Subcutaneous abdominal adipose tissue (tissue), 5 donors: Measurements from ENCODE around the gene NUSAP1.
A peak's percentile ranks its signal among the peaks of the same experiment; 100 is the strongest.
"Not testable (repeated sequence)": the region's sequence is repeated elsewhere in the genome, so short reads cannot be mapped to it uniquely, and the experiment has no call there.

Experiments used
- H3K27ac ChIP-seq: one replicate; pipeline ENCODE4 v1.7.0; 2013; ENCODE audit warnings: low read depth, mild to moderate bottlenecking, inconsistent platforms, low read length, moderate library complexity
- H3K27me3 ChIP-seq, 5 donors: one replicate each; pipeline ENCODE4 v1.7.0; 2013; ENCODE audit warnings: low read length in 5 of 5, inconsistent platforms in 1 of 5; ENCODE audit not compliant: control insufficient read depth in 5 of 5, insufficient read depth in 4 of 5
- H3K36me3 ChIP-seq, 5 donors: one replicate each; pipeline ENCODE4 v1.7.0; 2013; ENCODE audit warnings: low read length in 5 of 5; ENCODE audit not compliant: control insufficient read depth in 5 of 5, insufficient read depth in 5 of 5
- H3K4me1 ChIP-seq, 5 donors: one replicate each; pipeline ENCODE4 v1.7.0; 2013; ENCODE audit warnings: low read length in 5 of 5, mild to moderate bottlenecking in 3 of 5, moderate library complexity in 1 of 5; ENCODE audit not compliant: control insufficient read depth in 5 of 5, insufficient read depth in 5 of 5
- H3K4me3 ChIP-seq, 5 donors: one replicate each; pipeline ENCODE4 v1.7.0; 2013; ENCODE audit warnings: low read length in 5 of 5, low read depth in 1 of 5
- H3K9ac ChIP-seq, 5 donors: one replicate each; pipeline ENCODE4 v1.7.0; 2013; ENCODE audit warnings: low read length in 5 of 5, mild to moderate bottlenecking in 4 of 5, moderate library complexity in 3 of 5
- H3K9me3 ChIP-seq, 5 donors: one replicate each; pipeline ENCODE4 v1.7.0; 2013; ENCODE audit warnings: low read length in 5 of 5; ENCODE audit not compliant: control insufficient read depth in 5 of 5
- donor health status: healthy.
- donor health status: healthy.
- donor health status: healthy.
- donor health status: healthy.
- donor health status: healthy.

NUSAP1 gene, protein sequence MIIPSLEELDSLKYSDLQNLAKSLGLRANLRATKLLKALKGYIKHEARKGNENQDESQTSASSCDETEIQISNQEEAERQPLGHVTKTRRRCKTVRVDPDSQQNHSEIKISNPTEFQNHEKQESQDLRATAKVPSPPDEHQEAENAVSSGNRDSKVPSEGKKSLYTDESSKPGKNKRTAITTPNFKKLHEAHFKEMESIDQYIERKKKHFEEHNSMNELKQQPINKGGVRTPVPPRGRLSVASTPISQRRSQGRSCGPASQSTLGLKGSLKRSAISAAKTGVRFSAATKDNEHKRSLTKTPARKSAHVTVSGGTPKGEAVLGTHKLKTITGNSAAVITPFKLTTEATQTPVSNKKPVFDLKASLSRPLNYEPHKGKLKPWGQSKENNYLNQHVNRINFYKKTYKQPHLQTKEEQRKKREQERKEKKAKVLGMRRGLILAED

GRCh38 chr15:41332194-41333025, at the start of gene NUSAP1, which contains the start of gene OIP5:
Gene NUSAP1 (plus strand): TSS chr15:41332881. CDS start chr15:41332958, 77 bp downstream.
Gene OIP5 (minus strand): TSS chr15:41332591. CDS start chr15:41332561, 30 bp downstream.
- Histone ChIP-seq H3K36me3 (no peaks in the 10 kb centered on the region), H3K4me3 (peak within 1 kb of the TSS; percentile 77 to 96 (median 95)), H3K9me3 (no peaks in the 10 kb centered on the region), H3K27ac (peak within 1 kb of the TSS; percentile 37), H3K4me1 (peaks cover 0 to 21% (median 18%) of the 10 kb centered on the region in 5 donors), H3K27me3 (no peaks in the 10 kb centered on the region), H3K9ac (peak within 1 kb of the TSS in 4 of 5 donors; percentile 65 to 78 (median 72))

GRCh38 chr15:41282980-41283652, 49.6 kb upstream of the NUSAP1 start:
- peaks cover 0 to 29% (median 22%) of the 10 kb centered on the region in 5 donors for H3K4me1 ChIP-seq
- peak overlapping the region; percentile 89 for H3K27ac ChIP-seq
- H3K36me3 ChIP-seq = peaks cover 16 to 45% (median 32%) of the 10 kb centered on the region in 5 donors
- H3K9ac ChIP-seq = peak overlapping the region in 4 of 5 donors; percentile 68 to 94 (median 80)
- not testable (repeated sequence) for H3K9me3 ChIP-seq, H3K27me3 ChIP-seq
- peak overlapping the region; percentile 68 to 99 (median 93) for H3K4me3 ChIP-seq

DNA sequence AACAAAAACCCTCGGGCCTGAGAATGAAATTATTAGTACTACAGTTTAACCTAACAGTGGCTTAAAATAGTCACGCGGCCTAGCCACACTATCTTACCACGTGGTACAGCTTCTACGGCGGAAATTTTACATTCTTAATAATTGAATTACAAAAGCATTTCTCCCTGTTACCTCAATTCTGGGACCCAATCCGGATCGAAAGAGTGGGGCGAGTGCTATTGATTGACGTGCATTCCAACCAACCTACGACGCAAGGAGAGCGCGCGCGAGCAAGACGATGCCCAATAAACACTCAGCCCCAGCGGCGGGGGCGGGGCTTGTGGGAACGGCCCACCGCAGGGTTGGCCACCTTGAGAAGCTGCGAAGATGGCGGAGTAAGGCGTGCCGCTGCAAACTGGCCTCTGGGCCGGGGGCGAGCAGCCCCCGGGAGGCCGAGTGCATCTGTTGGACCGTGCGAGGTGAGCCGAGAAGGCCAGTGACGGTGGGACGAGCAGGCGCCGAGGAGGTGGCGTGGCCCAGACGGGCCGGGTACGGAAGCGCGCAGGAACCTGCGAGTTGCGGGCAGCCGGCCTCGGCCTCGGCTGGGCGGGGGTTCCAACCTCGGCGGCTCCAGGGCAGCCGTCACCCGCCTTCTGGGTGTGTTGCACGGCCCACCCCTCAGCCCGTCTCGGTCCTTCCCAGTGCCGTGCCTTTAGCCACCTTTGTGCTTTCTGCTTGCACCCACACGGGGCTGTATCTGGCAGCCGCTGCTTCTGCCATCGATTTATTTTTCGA, 48.8 kb upstream of the NUSAP1 start:
- H3K36me3 ChIP-seq = peaks cover 20 to 48% (median 34%) of the 10 kb centered on the region in 5 donors
- H3K27me3 ChIP-seq = no peaks in the 10 kb centered on the region
- H3K4me1 ChIP-seq = peaks cover 0 to 31% (median 29%) of the 10 kb centered on the region in 5 donors
- H3K9ac ChIP-seq = peak overlapping the region; percentile 77 to 94 (median 93)
- no peaks in the 10 kb centered on the region for H3K9me3 ChIP-seq
- peak overlapping the region; percentile 90 to 99 (median 94) for H3K4me3 ChIP-seq
- H3K27ac ChIP-seq = peak overlapping the region; percentile 89

DNA sequence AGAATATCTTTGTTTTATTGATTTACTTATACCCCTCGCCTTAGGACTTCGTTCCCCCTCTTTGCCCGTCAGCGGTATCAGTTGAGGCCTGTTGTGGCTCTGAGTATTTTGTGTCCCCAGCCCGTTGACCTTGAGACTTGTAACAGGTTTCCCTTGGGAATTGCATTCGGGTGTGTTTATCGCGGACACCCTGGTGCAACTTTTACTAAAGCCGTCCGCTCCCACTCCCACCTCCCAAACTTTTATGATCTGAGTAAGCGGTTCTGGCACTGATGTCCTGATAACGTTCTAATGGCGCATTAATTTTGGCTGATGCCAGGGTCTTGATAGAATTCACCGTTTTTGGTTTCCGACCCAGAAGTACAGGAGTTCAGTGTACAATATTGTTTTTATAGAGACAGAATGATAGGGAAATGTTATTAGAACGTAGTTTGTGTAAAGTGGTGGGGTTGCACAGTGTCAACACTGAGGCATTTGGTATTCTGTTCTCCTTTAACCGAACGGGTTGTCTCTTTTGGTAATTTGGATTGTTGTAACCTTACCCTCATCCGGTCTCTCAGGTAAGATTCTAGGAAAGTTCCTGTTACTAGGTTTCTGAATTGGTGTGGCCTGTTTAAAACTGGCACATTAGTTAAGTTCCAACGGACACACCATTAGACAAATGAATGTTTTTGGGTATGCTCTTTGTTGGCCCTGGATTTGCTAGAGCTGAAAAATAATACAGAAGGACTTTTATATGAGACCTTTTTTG, 48.1 kb upstream of the NUSAP1 start:
- H3K9me3 ChIP-seq = no peaks in the 10 kb centered on the region
- H3K36me3 ChIP-seq = peaks cover 16 to 44% (median 29%) of the 10 kb centered on the region in 5 donors
- H3K9ac ChIP-seq = peak overlapping the region; percentile 77 to 94 (median 93)
- H3K4me1 ChIP-seq = peaks cover 0 to 31% (median 29%) of the 10 kb centered on the region in 5 donors
- peak overlapping the region; percentile 89 for H3K27ac ChIP-seq
- H3K4me3 ChIP-seq = peak overlapping the region; percentile 90 to 99 (median 94)
- no peaks in the 10 kb centered on the region for H3K27me3 ChIP-seq

DNA sequence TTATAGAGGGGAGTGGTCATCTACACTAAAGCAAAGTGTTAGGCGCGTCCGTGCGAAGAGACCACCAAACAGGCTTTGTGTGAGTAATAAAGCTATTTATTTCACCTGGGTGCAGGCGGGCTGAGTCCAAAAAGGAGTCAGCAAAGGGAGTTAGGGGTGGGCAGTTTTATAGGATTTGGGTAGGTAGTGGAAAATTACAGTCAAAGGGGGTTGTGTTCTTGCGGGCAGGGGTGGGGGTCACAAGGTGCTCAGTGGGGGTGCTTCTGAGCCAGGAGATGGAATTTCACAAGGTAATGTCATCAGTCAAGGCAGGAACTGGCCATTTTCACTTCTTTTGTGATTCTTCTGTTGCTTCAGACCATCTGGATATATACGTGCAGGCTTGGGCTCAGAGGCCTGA, 47.4 kb upstream of the NUSAP1 start:
- Histone ChIP-seq H3K9ac (peak overlapping the region in 3 of 5 donors; percentile 91 to 94 (median 93)), H3K4me3 (peak overlapping the region; percentile 90 to 99 (median 94)), H3K27ac (peak overlapping the region; percentile 89), H3K27me3 (no peaks in the 10 kb centered on the region), H3K36me3 (peaks cover 9 to 37% (median 23%) of the 10 kb centered on the region in 5 donors), H3K4me1 (peaks cover 0 to 31% (median 29%) of the 10 kb centered on the region in 5 donors), H3K9me3 (no peaks in the 10 kb centered on the region)

DNA sequence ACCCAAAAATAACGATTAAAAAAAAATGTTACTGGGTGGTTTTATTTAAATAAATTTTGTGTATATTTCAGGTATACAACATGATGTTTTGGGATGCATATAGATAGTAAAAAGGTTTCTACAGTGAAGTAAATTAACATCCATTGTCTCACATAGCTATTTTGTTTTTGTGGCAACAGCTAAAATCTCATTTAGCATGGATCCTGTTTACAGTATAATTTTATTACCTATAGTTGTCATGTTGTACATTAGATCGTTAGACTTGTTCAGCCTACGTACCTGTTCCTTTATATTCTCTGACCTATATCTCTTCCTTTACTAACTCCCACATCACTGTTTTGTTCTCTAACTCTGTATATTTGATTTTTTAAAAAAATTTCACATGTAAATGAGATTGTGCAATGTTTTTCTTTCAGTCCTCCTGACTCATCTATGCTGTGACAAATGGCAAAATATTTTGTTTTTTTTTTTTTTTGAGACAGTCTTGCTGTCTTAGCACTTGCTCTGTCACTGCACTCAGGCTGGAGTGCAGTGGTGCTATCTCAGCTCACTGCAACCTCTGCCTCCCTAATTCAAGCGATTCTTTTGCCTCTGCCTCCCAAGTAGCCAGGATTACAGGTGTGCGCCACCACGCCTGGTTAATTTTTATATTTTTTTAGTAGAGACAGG, 45.9 kb upstream of the NUSAP1 start:
- H3K27ac ChIP-seq = peak overlapping the region; percentile 3
- no peak overlapping the region for H3K4me3 ChIP-seq
- peaks cover 9 to 45% (median 22%) of the 10 kb centered on the region in 5 donors for H3K36me3 ChIP-seq
- no peaks in the 10 kb centered on the region for H3K9me3 ChIP-seq
- peaks cover 0 to 31% (median 29%) of the 10 kb centered on the region in 5 donors for H3K4me1 ChIP-seq
- no peaks in the 10 kb centered on the region for H3K27me3 ChIP-seq
- no peak overlapping the region for H3K9ac ChIP-seq

DNA sequence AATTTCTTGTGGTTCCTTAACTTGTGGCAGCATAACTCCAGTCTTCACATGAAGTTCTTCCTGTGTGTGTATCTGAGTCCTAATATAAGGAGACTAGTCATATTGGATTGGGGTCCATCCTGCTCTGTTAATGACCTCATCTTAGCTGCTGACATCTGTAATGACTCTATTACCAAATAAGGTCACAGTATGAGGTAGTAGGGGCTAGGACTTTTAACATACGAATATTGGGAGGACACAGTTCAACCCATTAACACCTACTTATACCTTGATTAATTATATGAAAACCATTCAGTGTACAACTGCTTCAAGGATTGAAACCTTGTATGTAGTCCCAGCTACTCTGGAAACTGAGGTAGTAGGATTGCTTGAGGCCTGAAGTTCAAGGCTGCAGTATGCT, 44.2 kb upstream of the NUSAP1 start:
- Histone ChIP-seq H3K9me3 (no peaks in the 10 kb centered on the region), H3K36me3 (peaks cover 9 to 54% (median 23%) of the 10 kb centered on the region in 5 donors), H3K4me1 (peaks cover 0 to 34% (median 24%) of the 10 kb centered on the region in 5 donors), H3K27ac (peak overlapping the region; percentile 38), H3K27me3 (no peaks in the 10 kb centered on the region), H3K4me3 (no peak overlapping the region), H3K9ac (peak overlapping the region in 1 of 5 donors; percentile 19)

GRCh38 chr15:41289953-41290352, 42.7 kb upstream of the NUSAP1 start:
- H3K9ac ChIP-seq = no peak overlapping the region
- H3K36me3 ChIP-seq = peaks cover 9 to 58% (median 27%) of the 10 kb centered on the region in 5 donors

More at GRCh38 chr15:41289953-41290352, 42.7 kb upstream of the NUSAP1 start:
- no peak overlapping the region for H3K4me3 ChIP-seq
- H3K27ac ChIP-seq = no peak overlapping the region
- peaks cover 0 to 26% (median 13%) of the 10 kb centered on the region in 5 donors for H3K4me1 ChIP-seq
- no peaks in the 10 kb centered on the region for H3K9me3 ChIP-seq
- no peaks in the 10 kb centered on the region for H3K27me3 ChIP-seq
